ENCODE data around the gene PIWIL4.

The PIWIL4 gene

DNA sequence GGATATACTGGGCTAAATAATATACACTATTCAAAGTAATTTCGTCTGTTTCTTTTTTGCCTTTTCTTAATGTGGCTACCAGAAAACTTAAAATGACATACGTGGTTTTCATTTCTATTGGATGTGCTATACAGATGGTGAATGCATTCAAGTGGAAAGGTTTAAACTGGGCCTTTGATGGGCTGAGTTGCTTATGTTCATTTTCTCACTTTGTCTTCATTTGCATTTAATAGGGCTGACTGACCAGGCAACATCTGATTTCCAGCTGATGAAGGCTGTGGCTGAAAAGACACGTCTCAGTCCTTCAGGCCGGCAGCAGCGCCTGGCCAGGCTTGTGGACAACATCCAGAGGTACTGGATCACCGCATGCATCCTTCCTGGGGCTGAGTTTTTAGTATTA is 27.9 kb downstream of the PIWIL4 start:
- DNase-seq: no peak
- H3K79me1 ChIP-seq (replicated peaks; ENCODE audit: low read length, poor library complexity, severe bottlenecking): no peaks in the 10 kb centered on the region
- no peaks in the 10 kb centered on the region for H3K9me3 ChIP-seq (ENCODE audit: control insufficient read depth, low read length)
- no peak overlapping the region for H2BK5ac ChIP-seq (ENCODE audit: low read depth, low read length, poor library complexity, severe bottlenecking)
- no peak overlapping the region for H3K4me2 ChIP-seq (ENCODE audit: low read length, poor library complexity, severe bottlenecking)
- no peak overlapping the region for H3K14ac ChIP-seq (ENCODE audit: low read length in 2 of 2)
- no peak overlapping the region for H2BK120ac ChIP-seq (ENCODE audit: low read depth, low read length)
- H3K27me3 ChIP-seq (ENCODE audit: control insufficient read depth in 1 of 2, insufficient read depth in 1 of 2, low read length in 2 of 2): no peaks in the 10 kb centered on the region
- no peak overlapping the region for H3K4ac ChIP-seq (ENCODE audit: low read depth in 1 of 2, low read length in 2 of 2)
- H3K9ac ChIP-seq (ENCODE audit: low read length): no peak overlapping the region
- H3K27ac ChIP-seq (ENCODE audit: low read length, poor library complexity, severe bottlenecking): no peak overlapping the region
- H2AK5ac ChIP-seq (ENCODE audit: low read length, severe bottlenecking): no peak overlapping the region
- H2BK12ac ChIP-seq (ENCODE audit: low read length in 2 of 2): no peak overlapping the region
- no peak overlapping the region for H3K23ac ChIP-seq (ENCODE audit: low read length in 2 of 2)
- 98% methylated on average over 6 of the region's 6 CpGs for WGBS
- H3K4me1 ChIP-seq (ENCODE audit: control insufficient read depth, insufficient read depth, low read depth, low read length): no peaks in the 10 kb centered on the region
- no peak overlapping the region for H3K18ac ChIP-seq (ENCODE audit: low read depth in 1 of 2, low read length in 2 of 2)
- no peak overlapping the region for H2BK15ac ChIP-seq (ENCODE audit: low read depth, poor library complexity, severe bottlenecking)
- H2AFZ ChIP-seq (ENCODE audit: low read depth, low read length): no peak overlapping the region
- no peak overlapping the region for H3K4me3 ChIP-seq (ENCODE audit: insufficient read depth in 1 of 2, low read depth in 1 of 2, low read length in 2 of 2)
- peaks cover 0 to 59% of the 10 kb centered on the region in 2 experiments for H3K36me3 ChIP-seq (ENCODE audit: control insufficient read depth in 1 of 2, insufficient read depth in 2 of 2, low read depth in 1 of 2, low read length in 2 of 2)
- H4K91ac ChIP-seq (ENCODE audit: low read length): no peak overlapping the region
- no peak overlapping the region for H4K8ac ChIP-seq (ENCODE audit: low read length)

DNA sequence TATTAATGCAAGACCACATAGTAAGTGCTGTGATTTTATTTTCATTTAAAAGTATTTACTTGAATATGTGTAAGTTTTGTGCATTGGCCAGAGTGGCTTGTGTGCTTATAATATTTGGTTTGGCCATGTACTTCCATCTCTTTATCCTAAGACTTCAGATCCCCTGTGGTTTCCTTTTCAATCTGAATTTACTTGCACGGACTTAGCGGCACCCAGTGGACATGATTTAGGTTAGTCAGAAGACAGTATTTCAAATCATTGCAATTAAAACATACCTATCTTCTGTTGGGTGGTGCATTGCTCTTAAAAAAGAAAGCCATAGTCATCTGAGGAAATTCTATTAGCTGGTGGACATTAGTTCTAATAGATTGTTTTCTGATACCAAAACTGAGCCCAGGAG is 30.7 kb downstream of the PIWIL4 start:
- Histone ChIP-seq H2BK5ac (ENCODE audit: low read depth, low read length, poor library complexity, severe bottlenecking) (no peak overlapping the region), H3K14ac (ENCODE audit: low read length in 2 of 2) (no peak overlapping the region), H3K4me3 (ENCODE audit: insufficient read depth in 1 of 2, low read depth in 1 of 2, low read length in 2 of 2) (no peak overlapping the region), H3K23ac (ENCODE audit: low read length in 2 of 2) (no peak overlapping the region), H4K91ac (ENCODE audit: low read length) (no peak overlapping the region), H3K27ac (ENCODE audit: low read length, poor library complexity, severe bottlenecking) (no peak overlapping the region), H4K8ac (ENCODE audit: low read length) (no peak overlapping the region), H3K27me3 (ENCODE audit: control insufficient read depth in 1 of 2, insufficient read depth in 1 of 2, low read length in 2 of 2) (no peaks in the 10 kb centered on the region), H3K36me3 (ENCODE audit: control insufficient read depth in 1 of 2, insufficient read depth in 2 of 2, low read depth in 1 of 2, low read length in 2 of 2) (peaks cover 0 to 45% of the 10 kb centered on the region in 2 experiments), H3K9me3 (ENCODE audit: control insufficient read depth, low read length) (no peaks in the 10 kb centered on the region), H2AK5ac (ENCODE audit: low read length, severe bottlenecking) (no peak overlapping the region), H3K4me2 (ENCODE audit: low read length, poor library complexity, severe bottlenecking) (no peak overlapping the region), H3K18ac (ENCODE audit: low read depth in 1 of 2, low read length in 2 of 2) (no peak overlapping the region), H3K9ac (ENCODE audit: low read length) (no peak overlapping the region), H2BK15ac (ENCODE audit: low read depth, poor library complexity, severe bottlenecking) (no peak overlapping the region), H2BK120ac (ENCODE audit: low read depth, low read length) (no peak overlapping the region), H2BK12ac (ENCODE audit: low read length in 2 of 2) (no peak overlapping the region), H3K4me1 (ENCODE audit: control insufficient read depth, insufficient read depth, low read depth, low read length) (no peaks in the 10 kb centered on the region), H3K79me1 (replicated peaks; ENCODE audit: low read length, poor library complexity, severe bottlenecking) (no peaks in the 10 kb centered on the region), H2AFZ (ENCODE audit: low read depth, low read length) (no peak overlapping the region), H3K4ac (ENCODE audit: low read depth in 1 of 2, low read length in 2 of 2) (no peak overlapping the region)
- DNase-seq: peak; percentile 14
- WGBS: no CpG with 5 or more reads among the region's 2 CpGs

DNA sequence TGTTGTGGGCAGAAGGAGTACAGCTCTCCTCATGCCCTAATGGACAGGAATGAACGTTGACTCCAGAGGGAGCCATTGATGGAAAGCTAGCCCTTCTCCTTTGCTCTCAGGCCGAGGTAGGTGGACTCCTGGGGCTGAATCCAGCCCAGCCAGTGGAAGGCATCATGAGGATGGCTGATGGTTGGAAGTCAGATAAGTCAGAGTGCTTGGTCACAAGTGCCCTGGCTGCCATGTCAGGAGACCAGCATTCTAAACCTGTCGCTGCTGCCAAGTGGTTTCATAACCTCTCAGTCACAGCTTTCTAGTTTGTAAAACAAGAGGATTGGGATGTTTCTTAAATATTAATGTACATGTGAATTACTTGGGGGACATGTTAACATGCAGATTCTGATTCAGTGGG is 32.3 kb downstream of the PIWIL4 start:
- Histone ChIP-seq H3K79me1 (replicated peaks; ENCODE audit: low read length, poor library complexity, severe bottlenecking) (no peaks in the 10 kb centered on the region), H3K27me3 (ENCODE audit: control insufficient read depth in 1 of 2, insufficient read depth in 1 of 2, low read length in 2 of 2) (no peaks in the 10 kb centered on the region), H3K4me1 (ENCODE audit: control insufficient read depth, insufficient read depth, low read depth, low read length) (no peaks in the 10 kb centered on the region), H3K36me3 (ENCODE audit: control insufficient read depth in 1 of 2, insufficient read depth in 2 of 2, low read depth in 1 of 2, low read length in 2 of 2) (peaks cover 0 to 40% of the 10 kb centered on the region in 2 experiments), H3K4me2 (ENCODE audit: low read length, poor library complexity, severe bottlenecking) (no peak overlapping the region), H3K4me3 (ENCODE audit: insufficient read depth in 1 of 2, low read depth in 1 of 2, low read length in 2 of 2) (no peak overlapping the region), H3K14ac (ENCODE audit: low read length in 2 of 2) (no peak overlapping the region), H3K4ac (ENCODE audit: low read depth in 1 of 2, low read length in 2 of 2) (no peak overlapping the region), H3K9me3 (ENCODE audit: control insufficient read depth, low read length) (no peaks in the 10 kb centered on the region), H2BK15ac (ENCODE audit: low read depth, poor library complexity, severe bottlenecking) (no peak overlapping the region), H2BK5ac (ENCODE audit: low read depth, low read length, poor library complexity, severe bottlenecking) (no peak overlapping the region), H3K18ac (ENCODE audit: low read depth in 1 of 2, low read length in 2 of 2) (no peak overlapping the region), H2AK5ac (ENCODE audit: low read length, severe bottlenecking) (no peak overlapping the region), H4K8ac (ENCODE audit: low read length) (no peak overlapping the region), H2BK120ac (ENCODE audit: low read depth, low read length) (no peak overlapping the region), H3K27ac (ENCODE audit: low read length, poor library complexity, severe bottlenecking) (no peak overlapping the region), H2BK12ac (ENCODE audit: low read length in 2 of 2) (no peak overlapping the region), H3K23ac (ENCODE audit: low read length in 2 of 2) (no peak overlapping the region), H2AFZ (ENCODE audit: low read depth, low read length) (no peak overlapping the region), H3K9ac (ENCODE audit: low read length) (no peak overlapping the region), H4K91ac (ENCODE audit: low read length) (no peak overlapping the region)
- WGBS: 89% methylated on average over 3 of the region's 3 CpGs
- DNase-seq: no peak

DNA sequence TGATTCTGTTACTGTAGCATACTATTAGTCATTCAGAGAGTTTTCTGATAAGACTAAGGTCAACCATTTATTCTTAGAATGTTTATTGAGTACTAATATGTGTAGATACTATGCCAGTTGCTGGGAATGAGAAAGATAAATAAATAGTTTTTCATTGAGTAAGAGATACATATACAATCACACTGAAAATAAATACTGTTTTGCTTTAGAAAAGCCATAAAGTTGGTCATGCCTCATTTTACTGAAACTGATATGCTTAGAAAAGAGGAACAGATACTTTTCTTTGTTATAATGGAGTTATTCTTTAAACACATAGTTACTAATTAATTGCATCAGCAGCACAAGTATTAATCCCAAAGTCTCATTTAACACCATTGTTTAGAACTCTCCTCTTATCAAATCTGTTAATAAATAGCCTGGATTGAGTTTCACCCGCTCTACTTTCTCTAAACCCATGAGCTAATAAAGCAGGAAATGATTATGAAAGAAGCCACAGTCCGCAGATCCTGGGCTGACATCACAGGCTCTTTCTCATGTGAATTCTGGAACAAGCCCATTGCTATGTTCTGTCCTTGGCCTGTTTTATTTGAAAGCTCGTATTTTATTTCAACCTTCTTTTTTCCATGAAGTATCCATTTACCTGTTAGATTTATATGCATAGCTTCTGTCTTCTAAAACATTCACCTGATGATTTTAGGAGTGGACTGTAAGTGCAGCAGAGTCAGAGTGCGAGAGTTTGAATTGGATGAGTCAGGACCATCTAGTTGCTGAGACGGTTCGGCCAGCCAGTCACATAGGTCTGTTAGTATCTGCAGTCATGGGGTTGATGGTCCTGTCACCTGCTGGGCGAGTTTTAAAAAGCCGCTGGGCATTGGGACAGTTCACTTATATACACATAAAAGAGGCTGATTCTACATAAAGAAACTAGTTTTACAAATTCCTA is 35.5 kb downstream of the PIWIL4 start:
- no peak overlapping the region for H3K14ac ChIP-seq (ENCODE audit: low read length in 2 of 2)
- no peaks in the 10 kb centered on the region for H3K27me3 ChIP-seq (ENCODE audit: control insufficient read depth in 1 of 2, insufficient read depth in 1 of 2, low read length in 2 of 2)
- no peak overlapping the region for H3K23ac ChIP-seq (ENCODE audit: low read length in 2 of 2)
- no peak overlapping the region for H2AK5ac ChIP-seq (ENCODE audit: low read length, severe bottlenecking)
- H3K79me1 ChIP-seq (replicated peaks; ENCODE audit: low read length, poor library complexity, severe bottlenecking): no peaks in the 10 kb centered on the region
- H4K8ac ChIP-seq (ENCODE audit: low read length): no peak overlapping the region
- no peak overlapping the region for H3K4me3 ChIP-seq (ENCODE audit: insufficient read depth in 1 of 2, low read depth in 1 of 2, low read length in 2 of 2)
- H3K9me3 ChIP-seq (ENCODE audit: control insufficient read depth, low read length): no peaks in the 10 kb centered on the region
- H3K4me2 ChIP-seq (ENCODE audit: low read length, poor library complexity, severe bottlenecking): peak overlapping the region; percentile 60
- no peak overlapping the region for H2BK12ac ChIP-seq (ENCODE audit: low read length in 2 of 2)
- no peaks in the 10 kb centered on the region for H3K4me1 ChIP-seq (ENCODE audit: control insufficient read depth, insufficient read depth, low read depth, low read length)
- H3K36me3 ChIP-seq (ENCODE audit: control insufficient read depth in 1 of 2, insufficient read depth in 2 of 2, low read depth in 1 of 2, low read length in 2 of 2): peaks cover 0 to 16% of the 10 kb centered on the region in 2 experiments
- no peak overlapping the region for H4K91ac ChIP-seq (ENCODE audit: low read length)
- peak overlapping the region; percentile 9 for H2BK5ac ChIP-seq (ENCODE audit: low read depth, low read length, poor library complexity, severe bottlenecking)
- no peak overlapping the region for H3K18ac ChIP-seq (ENCODE audit: low read depth in 1 of 2, low read length in 2 of 2)
- H2AFZ ChIP-seq (ENCODE audit: low read depth, low read length): no peak overlapping the region
- H2BK120ac ChIP-seq (ENCODE audit: low read depth, low read length): no peak overlapping the region
- no peak overlapping the region for H2BK15ac ChIP-seq (ENCODE audit: low read depth, poor library complexity, severe bottlenecking)
- peak overlapping the region; percentile 85 for H3K27ac ChIP-seq (ENCODE audit: low read length, poor library complexity, severe bottlenecking)
- 56% methylated on average over 5 of the region's 8 CpGs for WGBS
- H3K9ac ChIP-seq (ENCODE audit: low read length): no peak overlapping the region
- no peak overlapping the region for H3K4ac ChIP-seq (ENCODE audit: low read depth in 1 of 2, low read length in 2 of 2)
- peak; percentile 88 for DNase-seq

Data from mesenchymal stem cell (in vitro differentiated cells and primary cell).